ENCODE data around the gene EIF1AD. TPM values are rescaled to one million over a fixed set of nuclear protein-coding genes. Genes with fewer than 3 reads are reported as not detected.

Gene EIF1AD
- total RNA-seq, 3 donors from 2014 or later (not counting 1 experiment from before 2014, with no cell fraction given), result 49.9 to 74.2 (median 62.8) TPM

DNA sequence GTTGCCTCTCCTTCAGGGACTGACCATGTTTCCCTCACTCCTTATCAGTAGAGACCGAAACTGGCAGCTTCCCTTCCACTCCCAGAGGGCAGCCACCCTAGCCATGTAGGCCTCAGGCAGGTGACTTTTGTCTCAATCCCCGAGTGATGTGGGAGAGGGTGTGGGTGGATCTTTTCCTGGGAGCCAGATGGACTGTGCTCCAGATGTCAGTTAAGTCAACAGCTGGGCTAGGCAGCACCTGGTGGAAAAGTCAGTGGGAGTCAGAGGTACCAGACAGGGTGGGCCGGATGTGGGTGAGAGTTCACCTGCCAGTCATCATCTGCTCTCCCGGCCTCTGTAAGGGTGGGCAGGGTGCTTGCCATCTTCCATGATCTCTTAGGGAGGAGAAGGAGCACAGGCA, 2.2 kb upstream of the EIF1AD start:
- ATAC-seq, result no peak
- no peaks in the 10 kb centered on the region for H3K9me3 Mint-ChIP-seq
- H3K4me3 Mint-ChIP-seq, result no peak overlapping the region
- H3K4me1 ChIP-seq (ENCODE audit: control insufficient read depth, insufficient read depth, low read length), result peaks cover 24% of the 10 kb centered on the region
- H3K4me3 ChIP-seq (ENCODE audit: low read length), result no peak overlapping the region
- WGBS (ENCODE audit: insufficient coverage), result 89% methylated on average over 4 of the region's 4 CpGs
- H3K27me3 Mint-ChIP-seq (ENCODE audit: low read depth in 2 of 2), result no peaks in the 10 kb centered on the region
- H3K36me3 ChIP-seq (ENCODE audit: control insufficient read depth, insufficient read depth, low read length), result peaks cover 25% of the 10 kb centered on the region
- peaks cover 22 to 34% of the 10 kb centered on the region in 2 donors for H3K4me1 Mint-ChIP-seq
- H3K36me3 Mint-ChIP-seq, result no peaks in the 10 kb centered on the region
- intact Hi-C loops (cut with micrococcal nuclease), result loop anchor here (5.0 kb wide), 2 partner anchors 292 to 392 kb away; partner anchors contain the start of genes KAT5 and MAP3K11
- TF ChIP-seq, protein P1, sequence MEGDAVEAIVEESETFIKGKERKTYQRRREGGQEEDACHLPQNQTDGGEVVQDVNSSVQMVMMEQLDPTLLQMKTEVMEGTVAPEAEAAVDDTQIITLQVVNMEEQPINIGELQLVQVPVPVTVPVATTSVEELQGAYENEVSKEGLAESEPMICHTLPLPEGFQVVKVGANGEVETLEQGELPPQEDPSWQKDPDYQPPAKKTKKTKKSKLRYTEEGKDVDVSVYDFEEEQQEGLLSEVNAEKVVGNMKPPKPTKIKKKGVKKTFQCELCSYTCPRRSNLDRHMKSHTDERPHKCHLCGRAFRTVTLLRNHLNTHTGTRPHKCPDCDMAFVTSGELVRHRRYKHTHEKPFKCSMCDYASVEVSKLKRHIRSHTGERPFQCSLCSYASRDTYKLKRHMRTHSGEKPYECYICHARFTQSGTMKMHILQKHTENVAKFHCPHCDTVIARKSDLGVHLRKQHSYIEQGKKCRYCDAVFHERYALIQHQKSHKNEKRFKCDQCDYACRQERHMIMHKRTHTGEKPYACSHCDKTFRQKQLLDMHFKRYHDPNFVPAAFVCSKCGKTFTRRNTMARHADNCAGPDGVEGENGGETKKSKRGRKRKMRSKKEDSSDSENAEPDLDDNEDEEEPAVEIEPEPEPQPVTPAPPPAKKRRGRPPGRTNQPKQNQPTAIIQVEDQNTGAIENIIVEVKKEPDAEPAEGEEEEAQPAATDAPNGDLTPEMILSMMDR (IDR thresholded peaks at IDR 0.05), result no peak
- H3K27me3 ChIP-seq (ENCODE audit: control insufficient read depth, insufficient read depth, low read length), result no peaks in the 10 kb centered on the region
- no peaks in the 10 kb centered on the region for H3K9me3 ChIP-seq (ENCODE audit: control insufficient read depth, insufficient read depth, low read length)
- H3K27ac ChIP-seq (ENCODE audit: low read length), result no peak overlapping the region
- no peak overlapping the region for H3K27ac Mint-ChIP-seq
- DNase-seq, result no peak

DNA sequence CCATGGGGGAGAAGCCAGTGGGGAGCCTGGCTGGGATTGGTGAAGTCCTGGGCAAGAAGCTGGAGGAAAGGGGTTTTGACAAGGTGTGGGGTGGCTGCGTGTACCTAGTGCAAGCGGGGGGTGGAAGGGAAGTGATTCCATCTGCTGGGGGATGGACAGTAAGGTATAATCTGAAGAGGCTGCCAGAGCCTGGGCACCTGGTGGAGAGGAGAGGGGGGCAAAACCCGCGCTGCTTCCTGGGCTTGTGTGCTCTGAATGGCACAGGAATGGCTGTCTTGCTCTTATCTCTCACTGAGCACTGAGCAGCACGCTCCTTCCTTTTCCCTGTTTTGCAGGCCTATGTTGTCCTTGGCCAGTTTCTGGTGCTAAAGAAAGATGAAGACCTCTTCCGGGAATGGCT, 1.3 kb upstream of the EIF1AD start:
- peaks cover 22 to 40% of the 10 kb centered on the region in 2 donors for H3K4me1 Mint-ChIP-seq
- H3K27me3 Mint-ChIP-seq (ENCODE audit: low read depth in 2 of 2), result no peaks in the 10 kb centered on the region
- no peaks in the 10 kb centered on the region for H3K9me3 Mint-ChIP-seq
- Histone ChIP-seq H3K4me1 (ENCODE audit: control insufficient read depth, insufficient read depth, low read length) (peaks cover 24% of the 10 kb centered on the region), H3K9me3 (ENCODE audit: control insufficient read depth, insufficient read depth, low read length) (no peaks in the 10 kb centered on the region), H3K27me3 (ENCODE audit: control insufficient read depth, insufficient read depth, low read length) (no peaks in the 10 kb centered on the region), H3K4me3 (ENCODE audit: low read length) (peak overlapping the region; percentile 54), H3K36me3 (ENCODE audit: control insufficient read depth, insufficient read depth, low read length) (peaks cover 34% of the 10 kb centered on the region), H3K27ac (ENCODE audit: low read length) (peak overlapping the region; percentile 68)
- TF ChIP-seq, protein P1 (IDR thresholded peaks at IDR 0.05), result no peak
- DNase-seq (no peak), ATAC-seq (no peak)
- intact Hi-C loops (cut with micrococcal nuclease), result loop anchor here (2.0 to 5.0 kb wide), 3 partner anchors 18 to 391 kb away; partner anchors contain the start of genes KAT5 and MAP3K11
- 79% methylated on average over 6 of the region's 6 CpGs for WGBS (ENCODE audit: insufficient coverage)
- H3K27ac Mint-ChIP-seq, result peak overlapping the region; percentile 99
- H3K4me3 Mint-ChIP-seq, result peak overlapping the region; percentile 99
- no peaks in the 10 kb centered on the region for H3K36me3 Mint-ChIP-seq

DNA sequence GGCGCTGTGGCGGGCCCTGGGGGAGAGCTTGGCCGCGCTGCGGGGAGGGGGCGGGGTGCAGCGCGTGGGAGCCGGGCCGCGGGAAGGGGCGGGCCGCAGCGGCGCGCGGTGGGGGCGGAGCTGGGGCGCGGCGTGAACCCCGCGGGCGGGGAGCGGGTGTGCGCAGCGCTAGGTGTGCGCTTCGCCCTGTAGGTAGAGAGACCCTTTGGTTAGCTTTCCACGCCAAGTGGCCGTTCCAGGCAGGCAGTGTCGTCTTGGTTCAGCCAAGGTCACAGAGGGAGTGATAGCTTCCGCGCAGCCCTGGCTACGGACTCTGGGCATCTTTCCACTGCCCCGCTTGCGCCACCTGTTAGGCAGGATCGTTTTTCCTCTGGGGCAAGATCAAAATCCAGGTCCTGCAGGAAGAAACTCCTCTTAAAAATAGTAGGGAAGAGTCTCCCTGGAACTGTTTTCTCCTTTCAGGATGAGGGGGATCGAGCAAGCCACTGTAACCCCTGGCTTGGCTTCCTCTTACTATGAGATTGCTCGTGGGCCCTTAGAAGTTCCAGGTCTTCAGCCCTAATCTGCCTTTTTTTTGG, 780 bp upstream of the EIF1AD start:
- TF ChIP-seq, protein P1 (IDR thresholded peaks at IDR 0.05), result no peak
- no peaks in the 10 kb centered on the region for H3K9me3 Mint-ChIP-seq
- H3K4me3 Mint-ChIP-seq, result peak overlapping the region; percentile 99
- no peaks in the 10 kb centered on the region for H3K9me3 ChIP-seq (ENCODE audit: control insufficient read depth, insufficient read depth, low read length)
- under 1% methylated on average over 40 of the region's 40 CpGs for WGBS (ENCODE audit: insufficient coverage)
- peaks cover 22 to 41% of the 10 kb centered on the region in 2 donors for H3K4me1 Mint-ChIP-seq
- H3K27ac Mint-ChIP-seq, result peak overlapping the region; percentile 99
- no peaks in the 10 kb centered on the region for H3K36me3 Mint-ChIP-seq
- intact Hi-C loops (cut with micrococcal nuclease), result loop anchor here (1.0 to 5.0 kb wide), 4 partner anchors 18 to 390 kb away; partner anchors contain the start of genes KAT5, MAP3K11 and SART1
- peak in 1 of 2 donors; percentile 87 for DNase-seq
- peaks cover 24% of the 10 kb centered on the region for H3K4me1 ChIP-seq (ENCODE audit: control insufficient read depth, insufficient read depth, low read length)
- H3K4me3 ChIP-seq (ENCODE audit: low read length), result peak overlapping the region; percentile 54
- H3K27me3 Mint-ChIP-seq (ENCODE audit: low read depth in 2 of 2), result no peaks in the 10 kb centered on the region
- ATAC-seq, result peak; percentile 65 to 82 (median 75)
- no peaks in the 10 kb centered on the region for H3K27me3 ChIP-seq (ENCODE audit: control insufficient read depth, insufficient read depth, low read length)
- H3K36me3 ChIP-seq (ENCODE audit: control insufficient read depth, insufficient read depth, low read length), result peaks cover 39% of the 10 kb centered on the region
- H3K27ac ChIP-seq (ENCODE audit: low read length), result peak overlapping the region; percentile 77

All from natural killer cell (primary cell).